ENCODE results near the gene SERINC2. TPM values are rescaled to one million over a fixed set of nuclear protein-coding genes. Genes with fewer than 3 reads are reported as not detected.

SERINC2 gene
- total RNA-seq, 1 experiment from 2014 or later = 14.0 TPM

DNA sequence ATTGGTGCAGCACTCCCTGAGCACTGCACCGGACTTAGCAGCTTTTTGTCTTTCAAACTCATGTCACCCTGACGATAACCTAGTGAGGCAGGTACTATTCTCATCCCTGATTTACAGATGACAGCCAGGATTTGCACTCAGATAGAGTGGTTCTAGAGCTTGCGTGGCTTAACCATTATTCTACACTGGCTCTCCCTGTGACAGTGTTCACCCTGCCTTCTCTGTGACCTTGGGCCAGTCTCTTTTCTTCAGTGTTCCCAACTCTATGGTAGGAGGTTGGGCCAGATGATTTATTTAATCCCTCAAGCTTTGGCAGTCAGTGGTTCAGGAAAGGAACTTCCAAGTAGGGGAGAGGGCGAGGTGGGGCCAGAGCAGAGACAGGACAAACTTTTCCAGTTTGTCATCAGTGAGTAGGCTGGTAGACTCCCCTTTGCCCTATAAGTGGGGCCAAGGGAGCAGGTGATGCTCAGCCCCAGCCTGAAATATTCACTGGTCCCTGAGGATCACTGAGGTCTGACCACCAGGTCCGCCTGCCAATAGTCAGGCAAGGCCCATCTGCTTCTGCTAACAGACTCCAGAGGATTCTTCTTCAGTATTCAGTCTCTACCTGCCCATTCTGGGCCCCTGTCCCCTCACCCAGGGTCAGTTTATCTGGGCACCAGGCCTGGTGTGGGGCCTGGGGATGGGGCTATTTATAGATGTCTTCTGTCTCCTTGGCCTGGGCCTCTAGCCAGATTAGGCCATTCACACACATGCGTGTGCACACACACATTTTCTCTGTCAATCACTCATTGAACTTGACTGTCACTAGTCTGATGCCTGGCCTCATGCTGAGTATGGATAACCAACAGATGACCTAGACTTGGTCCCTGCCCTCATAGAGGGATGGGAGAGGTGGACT lies 31.4 kb upstream of the SERINC2 start:
- Histone ChIP-seq H3K36me3 (ENCODE audit: control insufficient read depth, insufficient read depth, low read length) (no peaks in the 10 kb centered on the region), H3K9me3 (ENCODE audit: control insufficient read depth, insufficient read depth, low read depth, low read length) (no peaks in the 10 kb centered on the region), H3K4me1 (ENCODE audit: control insufficient read depth, insufficient read depth, low read length) (no peaks in the 10 kb centered on the region), H3K27ac (ENCODE audit: low read length) (no peak overlapping the region), H3K27me3 (ENCODE audit: control insufficient read depth, insufficient read depth, low read length) (no peaks in the 10 kb centered on the region), H3K4me3 (ENCODE audit: low read depth in 2 of 2, low read length in 2 of 2) (no peak overlapping the region)
- ATAC-seq (no peak; the same call in 1 of the 2 replicates), DNase-seq (ENCODE audit: low read depth, low spot score) (no peak)
- no TSS peak for BruUV-seq (replicated peaks)
- TF ChIP-seq, protein P1, sequence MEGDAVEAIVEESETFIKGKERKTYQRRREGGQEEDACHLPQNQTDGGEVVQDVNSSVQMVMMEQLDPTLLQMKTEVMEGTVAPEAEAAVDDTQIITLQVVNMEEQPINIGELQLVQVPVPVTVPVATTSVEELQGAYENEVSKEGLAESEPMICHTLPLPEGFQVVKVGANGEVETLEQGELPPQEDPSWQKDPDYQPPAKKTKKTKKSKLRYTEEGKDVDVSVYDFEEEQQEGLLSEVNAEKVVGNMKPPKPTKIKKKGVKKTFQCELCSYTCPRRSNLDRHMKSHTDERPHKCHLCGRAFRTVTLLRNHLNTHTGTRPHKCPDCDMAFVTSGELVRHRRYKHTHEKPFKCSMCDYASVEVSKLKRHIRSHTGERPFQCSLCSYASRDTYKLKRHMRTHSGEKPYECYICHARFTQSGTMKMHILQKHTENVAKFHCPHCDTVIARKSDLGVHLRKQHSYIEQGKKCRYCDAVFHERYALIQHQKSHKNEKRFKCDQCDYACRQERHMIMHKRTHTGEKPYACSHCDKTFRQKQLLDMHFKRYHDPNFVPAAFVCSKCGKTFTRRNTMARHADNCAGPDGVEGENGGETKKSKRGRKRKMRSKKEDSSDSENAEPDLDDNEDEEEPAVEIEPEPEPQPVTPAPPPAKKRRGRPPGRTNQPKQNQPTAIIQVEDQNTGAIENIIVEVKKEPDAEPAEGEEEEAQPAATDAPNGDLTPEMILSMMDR (IDR thresholded peaks at IDR 0.05) = no peak
- POLR2A ChIA-PET = no interaction called here
- CTCF ChIA-PET = no interaction called here
- in situ Hi-C loops (cut with HindIII; ENCODE audit: low pct_unique_long_range_greater_than_20kb, low sequenced_read_pairs) (no loop called here), intact Hi-C loops (cut with micrococcal nuclease; ENCODE audit: unreplicated experiment) (no loop called here)

DNA sequence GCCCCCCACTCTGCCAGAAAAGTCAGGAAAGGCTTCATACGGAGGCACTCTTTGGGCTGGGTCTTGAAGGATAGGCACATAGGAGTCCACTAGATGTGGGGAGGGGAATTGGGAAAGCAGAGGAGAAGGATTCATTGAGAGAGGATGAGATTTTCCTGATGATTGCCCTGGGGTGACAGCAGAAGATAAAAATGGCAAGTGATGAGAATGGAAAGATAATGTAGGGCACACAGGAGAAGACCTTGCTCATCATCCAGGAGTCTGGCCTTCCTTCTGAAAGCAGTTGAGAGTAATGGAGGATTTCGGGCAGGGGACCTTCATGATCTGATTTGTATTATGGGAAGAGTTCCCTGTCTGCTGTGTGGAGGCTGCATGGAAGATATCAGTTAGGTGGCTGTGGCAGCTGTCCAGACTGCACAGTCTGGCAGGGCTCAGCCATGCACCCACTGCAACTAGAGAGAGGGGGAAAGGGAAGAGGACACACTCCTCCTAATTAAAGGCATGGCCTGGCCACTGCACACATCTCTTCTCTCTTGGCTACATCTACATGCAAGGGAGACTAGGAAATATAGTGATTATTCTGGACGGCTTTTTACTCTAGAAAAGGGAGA lies 30.5 kb upstream of the SERINC2 start:
- TF ChIP-seq, protein P2, sequence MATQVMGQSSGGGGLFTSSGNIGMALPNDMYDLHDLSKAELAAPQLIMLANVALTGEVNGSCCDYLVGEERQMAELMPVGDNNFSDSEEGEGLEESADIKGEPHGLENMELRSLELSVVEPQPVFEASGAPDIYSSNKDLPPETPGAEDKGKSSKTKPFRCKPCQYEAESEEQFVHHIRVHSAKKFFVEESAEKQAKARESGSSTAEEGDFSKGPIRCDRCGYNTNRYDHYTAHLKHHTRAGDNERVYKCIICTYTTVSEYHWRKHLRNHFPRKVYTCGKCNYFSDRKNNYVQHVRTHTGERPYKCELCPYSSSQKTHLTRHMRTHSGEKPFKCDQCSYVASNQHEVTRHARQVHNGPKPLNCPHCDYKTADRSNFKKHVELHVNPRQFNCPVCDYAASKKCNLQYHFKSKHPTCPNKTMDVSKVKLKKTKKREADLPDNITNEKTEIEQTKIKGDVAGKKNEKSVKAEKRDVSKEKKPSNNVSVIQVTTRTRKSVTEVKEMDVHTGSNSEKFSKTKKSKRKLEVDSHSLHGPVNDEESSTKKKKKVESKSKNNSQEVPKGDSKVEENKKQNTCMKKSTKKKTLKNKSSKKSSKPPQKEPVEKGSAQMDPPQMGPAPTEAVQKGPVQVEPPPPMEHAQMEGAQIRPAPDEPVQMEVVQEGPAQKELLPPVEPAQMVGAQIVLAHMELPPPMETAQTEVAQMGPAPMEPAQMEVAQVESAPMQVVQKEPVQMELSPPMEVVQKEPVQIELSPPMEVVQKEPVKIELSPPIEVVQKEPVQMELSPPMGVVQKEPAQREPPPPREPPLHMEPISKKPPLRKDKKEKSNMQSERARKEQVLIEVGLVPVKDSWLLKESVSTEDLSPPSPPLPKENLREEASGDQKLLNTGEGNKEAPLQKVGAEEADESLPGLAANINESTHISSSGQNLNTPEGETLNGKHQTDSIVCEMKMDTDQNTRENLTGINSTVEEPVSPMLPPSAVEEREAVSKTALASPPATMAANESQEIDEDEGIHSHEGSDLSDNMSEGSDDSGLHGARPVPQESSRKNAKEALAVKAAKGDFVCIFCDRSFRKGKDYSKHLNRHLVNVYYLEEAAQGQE (IDR thresholded peaks at IDR 0.05; ENCODE audit: insufficient read depth in 1 of 2, low read depth in 2 of 2, low read length in 1 of 2) = no peak
- no peak for TF ChIP-seq POLR2AphosphoS5 (IDR thresholded peaks at IDR 0.05; ENCODE audit: low read depth, low read length)
- no peak for TF ChIP-seq SIN3A (IDR thresholded peaks at IDR 0.05; ENCODE audit: borderline replicate concordance, insufficient read depth, low read depth, low read length)
- no peak for TF ChIP-seq TCF7L2 (IDR thresholded peaks at IDR 0.05; ENCODE audit: low read depth, low read length)
- TF ChIP-seq, protein P1 (IDR thresholded peaks at IDR 0.05) = no peak
- 0 out of 2 replicates have a peak, but pooled peaks have one; percentile 17 for ATAC-seq
- POLR2A ChIA-PET = no interaction called here
- CTCF ChIA-PET = no interaction called here
- Histone ChIP-seq H3K9me3 (ENCODE audit: control insufficient read depth, insufficient read depth, low read depth, low read length) (no peaks in the 10 kb centered on the region), H3K4me1 (ENCODE audit: control insufficient read depth, insufficient read depth, low read length) (no peaks in the 10 kb centered on the region), H3K4me3 (ENCODE audit: low read depth in 2 of 2, low read length in 2 of 2) (no peak overlapping the region), H3K27me3 (ENCODE audit: control insufficient read depth, insufficient read depth, low read length) (no peaks in the 10 kb centered on the region), H3K27ac (ENCODE audit: low read length) (no peak overlapping the region), H3K36me3 (ENCODE audit: control insufficient read depth, insufficient read depth, low read length) (no peaks in the 10 kb centered on the region)
- DNase-seq (ENCODE audit: low read depth, low spot score) = no peak
- in situ Hi-C loops (cut with HindIII; ENCODE audit: low pct_unique_long_range_greater_than_20kb, low sequenced_read_pairs) (no loop called here), intact Hi-C loops (cut with micrococcal nuclease; ENCODE audit: unreplicated experiment) (no loop called here)
- no TSS peak for BruUV-seq (replicated peaks)

Data from Panc1 (cell line).